ACC112 (cell line): Measurements from ENCODE around the gene CEP120.
A peak's percentile ranks its signal among the peaks of the same experiment; 100 is the strongest.
"Not testable (repeated sequence)": the region's sequence is repeated elsewhere in the genome, so short reads cannot be mapped to it uniquely, and the experiment has no call there.

Experiments used
- H2AFZ ChIP-seq: fragments of 200-600 bp; sonication (generic); one replicate; pipeline ENCODE4 v1.6.0; 2017; ENCODE audit warnings: antibody characterized with exemption, low read length; ENCODE audit not compliant: unreplicated experiment
- H3K27ac ChIP-seq: fragments of 200-600 bp; sonication (generic); 2 replicates; pipeline ENCODE4 v1.5.1; 2014; ENCODE audit warnings: low read depth, mild to moderate bottlenecking, antibody characterized with exemption, low read length, moderate library complexity
- H3K27me3 ChIP-seq: fragments of 200-600 bp; sonication (generic); 2 replicates; pipeline ENCODE4 v1.6.1; 2014; ENCODE audit warnings: mild to moderate bottlenecking, antibody characterized with exemption, low read length, moderate library complexity, mixed read lengths; ENCODE audit not compliant: insufficient read depth
- H3K36me3 ChIP-seq: fragments of 200-600 bp; sonication (generic); 2 replicates; pipeline ENCODE4 v1.6.1; 2016; ENCODE audit warnings: mild to moderate bottlenecking, antibody characterized with exemption, low read length, moderate library complexity, mixed read lengths; ENCODE audit not compliant: insufficient read depth
- H3K4me1 ChIP-seq: fragments of 200-600 bp; sonication (generic); one replicate; pipeline ENCODE4 v1.6.1; 2016; ENCODE audit warnings: low read length, mixed read lengths; ENCODE audit not compliant: insufficient read depth, unreplicated experiment, control insufficient read depth
- H3K4me3 ChIP-seq: fragments of 200-600 bp; sonication (generic); 2 replicates; pipeline ENCODE4 v1.5.1; 2014; ENCODE audit warnings: mild to moderate bottlenecking, low read depth, low read length
- H3K79me2 ChIP-seq: fragments of 200-600 bp; sonication (generic); one replicate; pipeline ENCODE4 v1.6.0; 2016; ENCODE audit warnings: low read length; ENCODE audit not compliant: control insufficient read depth, unreplicated experiment, insufficient read depth

Gene CEP120

GRCh38 chr5:123423278-123424149, at the start of gene CEP120:
CEP120 (minus strand) TSS chr5:123423403; CDS start chr5:123422998, 405 bp downstream.
- peak within 1 kb of the TSS; percentile 59 for H3K27ac ChIP-seq
- H3K4me3 ChIP-seq, result peak within 1 kb of the TSS; percentile 79
- peak within 1 kb of the TSS; percentile 90 for H2AFZ ChIP-seq
- peaks cover 8% of the 10 kb centered on the region for H3K4me1 ChIP-seq
- H3K36me3 ChIP-seq, result no peaks in the 10 kb centered on the region
- H3K79me2 ChIP-seq, result peaks cover 36% of the 10 kb centered on the region
- H3K27me3 ChIP-seq, result no peaks in the 10 kb centered on the region

GRCh38 chr5:123472150-123472924, 49.1 kb upstream of the CEP120 start:
- Histone ChIP-seq H3K4me1 (no peaks in the 10 kb centered on the region), H3K27me3 (no peaks in the 10 kb centered on the region), H3K4me3 (no peak overlapping the region), H3K36me3 (no peaks in the 10 kb centered on the region), H3K27ac (no peak overlapping the region), H3K79me2 (no peaks in the 10 kb centered on the region), H2AFZ (no peak overlapping the region)

- Histone ChIP-seq H3K36me3 (no peaks in the 10 kb centered on the region), H3K4me1 (no peaks in the 10 kb centered on the region), H2AFZ (no peak overlapping the region)
These were observed 48.2 kb upstream of the CEP120 start for GRCh38 chr5:123471385-123471784.

GRCh38 chr5:123466839-123467238, 43.6 kb upstream of the CEP120 start:
- not testable (repeated sequence) for H3K4me1 ChIP-seq, H3K36me3 ChIP-seq, H3K27me3 ChIP-seq, H2AFZ ChIP-seq, H3K27ac ChIP-seq, H3K79me2 ChIP-seq, H3K4me3 ChIP-seq

More at GRCh38 chr5:123471385-123471784, 48.2 kb upstream of the CEP120 start:
- no peaks in the 10 kb centered on the region for H3K79me2 ChIP-seq
- H3K27ac ChIP-seq, result no peak overlapping the region
- H3K27me3 ChIP-seq, result no peaks in the 10 kb centered on the region
- H3K4me3 ChIP-seq, result no peak overlapping the region

- H3K27ac ChIP-seq, result no peak overlapping the region
- no peak overlapping the region for H3K4me3 ChIP-seq
- H3K36me3 ChIP-seq, result no peaks in the 10 kb centered on the region
- H2AFZ ChIP-seq, result no peak overlapping the region
- no peaks in the 10 kb centered on the region for H3K4me1 ChIP-seq
- H3K79me2 ChIP-seq, result no peaks in the 10 kb centered on the region
- no peaks in the 10 kb centered on the region for H3K27me3 ChIP-seq
These were observed 37.1 kb upstream of the CEP120 start for GRCh38 chr5:123460296-123460729.

GRCh38 chr5:123458994-123459393, 35.8 kb upstream of the CEP120 start:
- not testable (repeated sequence) for H3K27ac ChIP-seq, H3K27me3 ChIP-seq, H3K36me3 ChIP-seq, H3K79me2 ChIP-seq, H3K4me1 ChIP-seq, H2AFZ ChIP-seq, H3K4me3 ChIP-seq

- no peak overlapping the region for H3K4me3 ChIP-seq
- H3K79me2 ChIP-seq, result no peaks in the 10 kb centered on the region
- no peaks in the 10 kb centered on the region for H3K27me3 ChIP-seq
- no peaks in the 10 kb centered on the region for H3K36me3 ChIP-seq
- no peak overlapping the region for H2AFZ ChIP-seq
- H3K4me1 ChIP-seq, result peaks cover 9% of the 10 kb centered on the region
- no peak overlapping the region for H3K27ac ChIP-seq
These were observed 33.0 kb upstream of the CEP120 start for GRCh38 chr5:123456242-123456641.

GRCh38 chr5:123455640-123456039, 32.4 kb upstream of the CEP120 start:
- no peak overlapping the region for H3K4me3 ChIP-seq
- H2AFZ ChIP-seq, result no peak overlapping the region
- H3K27me3 ChIP-seq, result no peaks in the 10 kb centered on the region

GRCh38 chr5:123455095-123455494, 31.9 kb upstream of the CEP120 start:
- no peaks in the 10 kb centered on the region for H3K79me2 ChIP-seq

More at GRCh38 chr5:123455640-123456039, 32.4 kb upstream of the CEP120 start:
- no peaks in the 10 kb centered on the region for H3K36me3 ChIP-seq
- H3K79me2 ChIP-seq, result no peaks in the 10 kb centered on the region
- H3K27ac ChIP-seq, result no peak overlapping the region
- H3K4me1 ChIP-seq, result peaks cover 13% of the 10 kb centered on the region

GRCh38 chr5:123454259-123454911, 31.2 kb upstream of the CEP120 start:
- Histone ChIP-seq H2AFZ (peak overlapping the region; percentile 91), H3K79me2 (no peaks in the 10 kb centered on the region), H3K4me1 (peaks cover 15% of the 10 kb centered on the region), H3K27ac (no peak overlapping the region), H3K27me3 (no peaks in the 10 kb centered on the region), H3K4me3 (no peak overlapping the region; the same call in 1 of the 2 replicates), H3K36me3 (no peaks in the 10 kb centered on the region)

More at GRCh38 chr5:123455095-123455494, 31.9 kb upstream of the CEP120 start:
- H2AFZ ChIP-seq, result no peak overlapping the region
- no peak overlapping the region for H3K27ac ChIP-seq
- H3K4me3 ChIP-seq, result no peak overlapping the region
- H3K4me1 ChIP-seq, result peaks cover 15% of the 10 kb centered on the region
- H3K36me3 ChIP-seq, result no peaks in the 10 kb centered on the region
- H3K27me3 ChIP-seq, result no peaks in the 10 kb centered on the region
